Activated CD8-positive, alpha-beta memory T cell treated with anti-CD3 and anti-CD28 coated beads for 48 hours (primary cell): ENCODE data around the gene PRRC2B.
"Not testable (repeated sequence)": the region's sequence is repeated elsewhere in the genome, so short reads cannot be mapped to it uniquely, and the experiment has no call there.

Experiments
- DNase-seq, 3 experiments: peaks; one replicate each; pipeline ENCODE4 v3.0.0-alpha.2; 2020; ENCODE audit warnings: low read depth in 2 of 3, low spot score in 2 of 3

PRRC2B gene

DNA sequence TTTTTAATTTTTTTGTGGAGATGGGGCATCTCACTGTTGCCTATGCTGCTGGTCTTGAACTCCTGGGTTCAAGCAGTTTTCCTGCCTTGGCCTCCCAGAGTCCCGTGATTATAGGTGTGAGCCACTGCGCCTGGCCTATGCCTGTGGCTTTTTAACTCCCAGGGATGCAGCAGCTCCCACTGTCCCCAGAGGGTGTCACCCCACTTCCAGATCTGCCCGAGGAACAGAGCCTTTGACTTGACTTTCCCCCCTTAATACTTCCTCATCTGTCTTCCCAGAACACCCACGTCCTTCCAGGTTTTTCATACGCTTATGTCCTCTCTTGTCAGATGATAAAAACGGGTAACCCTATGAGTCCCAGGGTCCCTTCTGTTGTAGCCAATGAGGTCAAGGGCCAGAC is 7.6 kb upstream of the PRRC2B start:
- no peak for DNase-seq

DNA sequence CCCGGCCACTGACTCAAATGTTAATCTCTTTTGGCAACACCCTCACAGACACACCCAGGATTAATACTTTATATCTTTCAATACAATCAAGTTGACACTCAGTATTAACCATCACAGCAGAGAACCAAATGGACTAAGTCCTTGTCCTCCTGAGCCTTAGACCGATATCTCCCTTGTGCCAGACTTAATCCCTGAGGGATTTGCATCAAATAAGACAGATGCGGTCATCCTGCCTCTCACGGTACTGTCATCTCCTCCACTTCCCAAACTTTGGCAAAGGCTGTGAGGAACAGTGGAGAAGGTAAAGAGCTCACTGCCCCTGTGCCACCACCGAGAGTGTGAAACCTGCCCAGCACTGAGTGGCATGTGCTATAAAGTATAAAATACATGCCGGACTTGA is 6.5 kb upstream of the PRRC2B start:
- DNase-seq: no peak

DNA sequence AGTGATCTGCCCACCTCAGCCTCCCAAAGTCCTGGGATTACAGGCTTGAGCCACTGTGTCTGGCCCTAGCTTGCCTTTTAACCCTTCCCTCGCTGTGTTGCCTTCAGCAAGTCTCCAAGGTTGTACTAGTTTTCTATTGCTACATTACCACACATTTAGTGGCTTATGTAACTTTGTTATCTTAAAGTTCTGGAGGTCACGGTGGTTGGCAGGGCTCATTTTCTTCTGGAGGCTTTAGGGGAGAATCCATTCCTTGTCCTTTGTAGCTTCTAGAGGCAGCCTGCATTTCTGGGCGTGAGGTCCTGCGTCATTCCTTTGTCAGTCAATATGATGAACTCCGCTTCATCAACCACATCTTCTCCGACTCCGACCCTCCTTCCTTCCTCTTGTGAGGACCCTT is 2.9 kb upstream of the PRRC2B start:
- DNase-seq: no peak

DNA sequence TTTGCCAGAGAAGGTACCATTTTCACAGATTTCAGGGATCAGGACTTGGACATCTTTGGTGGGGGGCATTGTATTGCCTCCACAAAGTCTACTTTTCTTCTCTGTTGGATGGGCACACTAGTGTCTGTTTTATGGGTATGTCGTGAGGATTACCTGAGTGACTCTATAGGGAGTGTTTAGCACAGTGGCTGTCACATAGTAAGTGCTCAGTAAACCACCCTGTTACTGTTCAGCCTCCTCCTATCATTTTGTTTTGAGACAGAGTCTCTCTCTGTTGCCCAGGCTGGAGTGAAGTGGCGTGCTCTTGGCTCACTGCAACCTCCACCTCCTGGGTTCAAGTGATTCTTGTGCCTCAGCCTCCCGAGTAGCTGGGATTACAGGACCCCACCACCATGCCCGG is 2.4 kb upstream of the PRRC2B start:
- DNase-seq: no peak

DNA sequence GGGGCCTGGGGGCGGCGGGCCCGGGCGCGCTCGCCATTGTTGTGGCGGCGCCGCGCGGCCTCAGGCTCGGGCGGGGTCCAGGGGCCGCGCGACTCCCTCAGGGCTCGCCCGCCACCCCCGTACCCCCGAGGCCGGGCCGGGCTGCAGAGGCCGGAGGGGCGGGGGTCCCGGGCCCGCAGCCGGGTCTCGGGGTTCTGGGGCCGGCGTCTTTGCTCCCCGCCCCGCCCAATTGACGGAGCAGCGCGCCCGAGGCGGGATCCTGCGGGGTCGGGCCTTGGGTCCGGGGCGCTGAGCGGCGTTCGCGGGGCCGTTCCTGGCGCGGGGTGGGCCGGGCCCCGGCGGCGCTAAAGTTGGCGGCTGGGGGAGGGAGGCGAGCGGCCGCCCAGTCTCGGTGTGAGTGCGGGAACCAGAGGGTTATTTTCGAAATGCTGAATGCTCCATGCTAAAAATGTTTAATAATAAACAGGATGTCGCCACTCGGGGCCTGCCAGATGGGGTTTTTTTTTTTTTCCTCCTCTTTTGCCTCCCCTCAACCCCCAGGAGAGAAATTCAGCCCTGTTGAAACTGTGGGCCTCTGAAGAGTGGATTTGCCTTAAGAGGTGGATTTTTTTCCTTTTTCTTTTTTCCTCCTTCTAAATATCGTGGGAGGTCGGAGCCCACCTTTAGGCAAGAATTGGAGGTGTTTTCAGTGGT is 724 bp downstream of the PRRC2B start:
- DNase-seq: no peak

DNA sequence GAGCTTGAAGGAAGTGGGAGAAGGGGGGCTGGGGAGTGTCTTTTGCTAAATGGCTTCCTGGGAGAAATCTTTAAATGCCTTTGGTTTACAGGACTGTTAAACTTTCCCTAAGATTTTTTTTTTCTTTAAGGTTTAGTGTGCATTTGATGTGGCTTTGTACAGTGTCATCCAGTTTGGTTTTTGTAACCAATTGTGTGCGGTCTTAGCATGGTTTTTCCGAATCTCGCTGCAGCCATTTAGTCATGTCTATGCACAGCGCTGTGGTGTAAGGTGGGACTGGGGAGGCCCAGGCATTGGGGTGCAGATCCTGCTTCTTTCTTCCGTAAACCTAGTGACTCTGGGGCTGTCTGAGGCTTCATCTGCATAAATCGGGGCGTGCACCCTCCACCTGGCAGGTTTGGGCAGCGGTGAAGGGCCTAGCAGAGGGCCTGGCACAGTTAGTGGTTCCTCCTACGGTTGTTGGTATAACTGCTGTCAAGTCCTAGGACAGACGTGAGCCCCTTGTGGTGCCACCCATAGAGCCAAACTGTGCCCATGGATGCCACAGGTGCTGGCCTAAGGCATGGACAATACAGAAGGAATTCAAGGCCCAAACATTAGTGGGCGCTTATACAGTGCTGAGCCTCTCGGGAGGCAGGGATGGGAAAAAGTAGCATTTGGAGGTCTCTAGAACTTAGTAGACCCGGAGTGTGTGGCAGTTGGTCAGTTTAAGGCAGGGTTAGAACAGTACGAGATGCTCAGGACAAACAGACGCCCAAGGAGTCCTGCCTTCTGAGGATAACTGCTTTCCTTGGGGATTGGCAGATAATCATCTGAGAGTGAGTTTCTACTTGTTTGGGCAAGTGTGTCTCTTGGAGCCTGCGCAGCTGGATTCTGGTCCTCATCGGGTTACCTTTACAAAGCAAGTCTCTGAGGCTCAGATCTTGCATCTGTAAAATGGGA is 1.5 kb downstream of the PRRC2B start:
- no peak for DNase-seq

DNA sequence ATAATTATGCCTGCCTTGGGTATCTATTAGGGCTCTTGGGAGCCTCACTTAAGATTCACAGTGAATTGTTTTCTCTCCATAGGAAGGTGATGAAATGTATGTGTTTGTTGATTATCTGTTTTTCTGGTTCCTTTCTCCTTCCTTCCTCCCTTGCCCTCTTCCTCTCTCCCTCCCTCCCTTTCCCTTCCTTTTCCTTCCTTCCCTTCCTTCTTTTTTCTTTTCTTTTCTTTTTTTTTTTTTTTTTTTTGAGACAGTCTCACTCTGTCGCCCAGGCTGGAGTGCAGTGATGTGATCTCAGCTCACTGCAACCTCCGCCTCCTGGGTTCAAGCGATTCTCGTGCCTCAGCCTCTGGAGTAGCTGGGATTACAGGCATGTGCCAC is 2.2 kb downstream of the PRRC2B start:
- not testable (repeated sequence) for DNase-seq

DNA sequence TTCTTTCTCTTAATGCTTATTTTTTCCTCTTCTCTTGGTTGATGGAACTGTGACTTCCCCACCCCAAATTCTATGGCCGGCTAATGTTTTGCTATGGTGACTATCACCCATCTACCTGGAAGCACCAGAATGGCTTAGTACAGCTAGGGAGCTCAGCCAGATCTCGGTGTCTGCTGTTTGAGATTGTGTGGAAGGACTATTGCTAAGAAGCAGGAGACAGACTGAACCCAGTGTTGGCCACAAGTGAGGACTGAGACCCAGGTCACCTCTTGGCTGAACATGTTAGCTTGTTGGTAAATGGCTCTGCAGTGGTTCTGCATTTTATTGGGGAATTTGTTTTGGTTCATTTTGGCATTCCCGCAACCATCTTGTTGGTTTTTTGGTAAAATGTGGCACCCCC is 2.7 kb downstream of the PRRC2B start:
- no peak for DNase-seq

DNA sequence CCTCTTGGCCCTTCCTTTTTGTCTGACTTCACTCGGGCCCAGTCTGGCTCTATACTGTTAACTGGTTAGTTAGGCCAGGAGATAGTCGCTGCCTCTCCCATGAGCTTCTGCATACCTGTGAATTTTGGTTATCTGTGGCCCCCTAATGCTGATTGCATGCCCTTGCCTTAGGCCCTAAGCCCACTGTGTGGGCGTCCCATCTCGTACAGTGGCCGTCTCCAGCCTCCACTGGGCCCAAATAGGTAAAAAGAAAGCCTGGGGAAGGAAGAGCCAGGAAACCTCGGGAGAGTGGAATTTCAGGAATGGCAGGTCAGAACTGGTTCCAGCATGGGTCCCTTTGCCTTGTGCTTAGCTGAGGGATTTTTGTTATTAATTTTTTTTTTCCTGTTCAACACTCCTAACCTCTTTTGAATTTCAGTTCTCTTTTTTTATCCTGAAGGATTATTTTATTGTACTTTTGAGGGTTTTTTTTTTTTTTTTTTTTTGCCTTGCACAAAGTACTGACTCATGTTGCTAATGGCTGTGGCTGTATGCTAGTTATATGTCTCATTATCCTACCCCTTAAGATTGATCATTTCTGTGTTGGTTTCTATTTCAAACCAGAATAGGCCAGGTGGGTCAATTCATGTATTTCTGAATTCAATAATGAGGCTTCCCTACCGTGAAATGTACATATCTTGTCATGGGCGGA is 3.4 kb downstream of the PRRC2B start:
- DNase-seq: no peak

DNA sequence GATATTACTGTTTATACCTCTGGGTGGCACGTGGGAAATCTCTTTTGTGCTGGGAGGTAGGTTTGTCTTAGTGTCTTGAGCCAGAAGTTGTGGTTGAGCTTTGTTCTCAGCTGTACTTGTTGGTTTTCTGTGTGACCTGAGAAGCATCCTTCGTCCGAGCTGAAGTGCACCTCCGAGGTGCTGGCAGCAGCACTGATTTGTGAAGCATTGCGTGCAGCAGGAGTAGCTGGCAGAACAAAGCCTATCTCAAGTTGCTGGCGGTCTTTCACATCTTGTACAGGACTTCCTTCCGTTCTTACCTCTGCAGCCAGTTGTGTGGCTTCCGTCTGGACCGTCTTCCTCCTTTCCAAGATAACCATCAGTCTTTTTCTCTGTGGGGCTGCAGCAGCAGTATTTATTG is 4.3 kb downstream of the PRRC2B start:
- DNase-seq: no peak

DNA sequence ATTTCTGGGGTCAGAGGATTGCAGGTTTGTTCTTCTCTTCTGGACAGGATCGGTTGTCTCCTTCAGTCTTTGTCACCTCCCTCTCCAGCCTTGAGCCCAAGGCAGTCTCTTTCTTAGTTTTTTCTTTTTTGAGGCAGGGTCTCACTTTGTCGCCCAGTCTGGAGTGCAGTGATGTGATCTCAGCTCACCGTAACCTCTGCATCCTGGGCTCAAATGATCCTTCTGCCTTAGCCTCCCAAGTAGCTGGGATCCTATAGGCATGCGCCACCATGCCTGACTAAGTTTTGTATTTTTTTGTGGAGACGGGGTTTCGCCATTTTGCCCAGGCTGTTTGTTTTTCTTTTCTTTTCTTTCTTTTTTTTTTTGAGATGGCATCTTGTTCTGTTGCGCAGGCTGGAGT is 6.1 kb downstream of the PRRC2B start:
- DNase-seq: no peak

DNA sequence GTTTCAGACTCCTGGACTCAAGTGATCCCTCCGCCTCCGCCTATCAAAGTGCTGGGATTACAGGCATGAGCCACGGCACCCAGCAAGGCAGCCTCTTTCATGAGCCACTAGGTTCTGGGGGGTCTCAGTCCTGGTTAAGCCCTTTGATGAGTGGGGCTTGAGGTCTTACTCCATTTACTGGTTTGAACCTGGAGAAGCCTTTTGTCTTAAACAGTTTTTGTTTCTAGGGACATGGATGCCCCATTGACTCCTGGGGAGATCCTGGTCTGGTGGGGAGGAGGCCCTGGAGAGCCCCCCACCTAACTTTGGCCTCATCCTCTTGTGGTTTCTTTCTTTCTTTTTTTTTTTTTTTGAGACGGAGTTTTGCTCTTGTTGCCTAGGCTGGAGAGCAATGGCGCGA is 6.7 kb downstream of the PRRC2B start:
- no peak for DNase-seq

DNA sequence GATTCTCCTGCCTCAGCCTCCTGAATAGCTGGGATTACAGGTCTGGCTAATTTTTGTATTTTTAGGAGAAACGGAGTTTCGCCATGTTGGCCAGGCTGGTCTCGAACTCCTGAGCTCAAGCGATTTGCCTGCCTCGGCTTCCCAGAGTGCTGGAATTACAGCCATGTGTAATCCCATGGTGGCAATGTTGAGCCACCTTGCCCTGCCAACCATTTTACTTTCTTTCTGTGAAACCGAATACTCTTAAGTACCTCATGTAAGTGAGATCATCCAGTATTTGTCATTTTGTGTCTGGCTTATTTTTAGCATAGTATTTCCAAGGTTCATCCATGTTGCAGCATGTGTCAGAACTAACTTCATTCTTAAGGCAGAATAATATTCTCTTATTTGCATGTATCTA is 8.2 kb downstream of the PRRC2B start:
- no peak for DNase-seq

DNA sequence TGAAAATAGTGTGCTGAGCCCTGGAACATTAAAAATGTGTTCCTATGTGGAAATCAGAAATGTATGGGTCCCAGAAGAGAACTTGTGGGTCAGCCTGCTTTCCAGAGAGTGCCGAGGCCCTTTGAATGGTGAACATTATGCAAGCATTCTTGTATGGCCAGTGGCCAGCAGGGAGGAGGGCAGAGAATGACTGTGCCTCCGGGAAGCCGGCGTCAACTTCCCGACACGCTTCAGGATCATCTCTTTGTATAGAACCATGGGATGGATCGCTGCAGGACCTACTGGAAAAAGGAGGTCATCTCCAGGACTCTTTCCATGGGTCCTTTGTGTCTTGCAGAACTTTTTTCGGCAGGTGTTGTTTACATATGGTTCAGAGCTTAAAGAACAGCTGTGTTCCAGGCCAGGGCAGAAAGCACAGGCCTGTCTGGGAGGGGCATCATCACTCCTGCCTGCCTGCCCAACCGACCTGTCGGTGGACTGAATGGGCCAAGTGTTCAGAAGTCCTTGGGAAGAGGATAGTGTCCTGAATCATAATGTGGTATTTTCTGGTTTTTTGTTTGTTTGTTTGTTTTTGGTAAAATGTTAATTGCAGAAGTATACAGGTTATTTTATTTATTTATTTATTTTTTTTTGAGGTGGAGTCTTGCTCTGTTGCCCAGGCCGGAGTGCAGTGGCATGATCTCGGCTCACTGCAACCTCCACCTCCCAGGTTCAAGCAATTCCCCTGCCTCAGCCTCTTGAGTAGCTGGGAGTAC is 9.0 kb downstream of the PRRC2B start:
- no peak for DNase-seq

DNA sequence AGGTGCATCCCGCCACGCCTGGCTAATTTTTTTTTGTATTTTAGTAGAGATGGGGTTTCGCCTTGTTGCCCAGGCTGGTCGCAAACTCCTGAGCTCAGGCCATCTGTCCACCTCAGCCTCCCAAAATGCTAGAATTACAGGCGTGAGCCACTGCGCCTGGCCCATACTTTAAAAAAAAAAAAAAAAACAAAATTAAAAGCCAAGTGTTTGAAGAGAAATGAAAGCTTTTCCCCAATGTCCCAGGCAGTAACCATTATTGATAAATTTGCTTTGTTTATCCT is 9.5 kb downstream of the PRRC2B start:
- no peak for DNase-seq

DNA sequence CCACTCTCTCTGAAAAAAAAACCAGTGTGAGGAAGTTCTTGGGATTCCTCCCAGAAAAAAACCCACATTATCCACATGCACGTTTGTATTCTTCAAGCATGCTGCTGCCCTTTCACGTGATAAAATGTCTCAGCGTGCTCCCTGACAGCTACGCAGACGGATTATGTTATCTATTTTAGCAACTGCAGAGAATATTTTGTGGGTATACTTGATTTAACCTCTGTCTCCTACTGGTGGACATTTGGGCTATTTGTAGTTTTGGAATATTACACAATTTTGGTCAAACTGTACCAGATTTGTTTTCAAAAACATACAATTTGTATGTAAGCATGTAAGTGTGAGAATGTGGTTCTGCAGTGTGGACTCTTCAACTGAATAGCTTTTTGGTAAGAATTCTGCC is 10.7 kb downstream of the PRRC2B start:
- no peak for DNase-seq

DNA sequence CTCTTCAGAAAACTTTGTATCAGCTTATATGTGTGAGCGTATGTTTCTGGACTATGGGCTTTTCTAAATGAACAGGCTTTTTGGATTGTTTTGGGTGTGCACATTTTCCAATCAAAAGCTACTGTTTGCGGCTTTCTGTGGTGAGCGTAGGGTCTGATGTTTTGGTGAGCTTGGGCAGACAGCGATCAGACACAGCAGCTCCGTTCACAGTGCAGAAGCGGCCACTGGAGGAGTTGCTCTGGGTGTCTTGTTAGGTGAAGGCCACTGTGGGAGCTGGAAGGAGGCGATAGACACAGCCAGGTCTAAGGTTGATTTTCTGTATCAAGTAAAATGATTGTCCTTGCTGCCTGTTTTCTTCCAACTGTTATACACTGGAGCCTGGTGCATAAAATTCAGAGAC is 11.1 kb downstream of the PRRC2B start:
- DNase-seq: no peak

DNA sequence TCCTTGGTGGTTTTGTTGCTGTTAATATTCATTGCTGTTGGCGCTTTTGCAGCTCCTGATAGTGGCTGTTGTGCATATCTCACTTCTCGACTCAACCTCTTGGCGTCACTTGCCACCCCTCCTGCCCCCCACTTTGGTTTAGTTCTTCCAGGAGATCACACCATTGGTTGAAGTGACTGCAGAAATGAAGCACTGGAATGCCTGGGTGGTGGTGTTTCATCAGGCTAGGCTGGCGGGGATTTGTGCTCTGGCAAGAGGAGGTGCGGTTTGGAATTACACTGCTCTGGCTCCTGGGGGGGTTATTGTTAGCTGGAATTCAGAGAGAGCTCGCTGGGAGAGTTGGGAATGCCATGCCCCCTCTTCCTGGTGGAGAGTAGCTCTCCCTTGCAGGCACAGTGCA is 11.5 kb downstream of the PRRC2B start:
- no peak for DNase-seq

DNA sequence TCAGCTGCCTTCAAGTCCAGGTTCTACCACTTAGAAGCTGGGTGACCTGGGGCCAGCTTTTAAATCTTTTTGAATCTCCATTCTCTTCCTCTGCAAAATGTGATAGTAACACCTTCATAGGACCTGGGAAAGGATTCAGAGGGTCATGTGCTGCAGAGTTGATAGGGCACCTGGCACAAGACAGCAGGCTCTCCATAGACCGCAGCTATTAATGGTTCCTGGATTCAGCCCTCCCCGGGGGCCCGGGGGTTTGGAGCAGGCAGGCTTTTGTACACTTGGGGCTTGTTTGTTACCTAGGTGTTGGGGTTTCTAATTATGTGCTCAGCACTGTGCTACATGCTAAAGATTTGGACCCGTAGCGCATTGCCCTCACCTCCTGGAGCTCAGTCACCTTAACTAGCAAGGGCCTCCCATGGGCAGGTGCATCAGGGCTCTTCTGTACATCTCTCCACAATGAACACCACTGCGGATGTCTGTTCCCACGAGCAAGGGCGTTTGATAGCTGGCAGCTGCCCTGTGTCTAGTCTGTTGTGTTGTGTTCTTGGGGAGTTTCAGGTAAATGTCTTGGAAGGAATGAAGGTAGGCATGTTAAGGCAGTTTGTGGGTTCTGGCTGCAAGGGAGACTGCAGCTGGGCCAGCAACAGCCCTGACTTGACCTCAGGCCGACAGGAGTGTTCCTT is 12.1 kb downstream of the PRRC2B start:
- DNase-seq: no peak

DNA sequence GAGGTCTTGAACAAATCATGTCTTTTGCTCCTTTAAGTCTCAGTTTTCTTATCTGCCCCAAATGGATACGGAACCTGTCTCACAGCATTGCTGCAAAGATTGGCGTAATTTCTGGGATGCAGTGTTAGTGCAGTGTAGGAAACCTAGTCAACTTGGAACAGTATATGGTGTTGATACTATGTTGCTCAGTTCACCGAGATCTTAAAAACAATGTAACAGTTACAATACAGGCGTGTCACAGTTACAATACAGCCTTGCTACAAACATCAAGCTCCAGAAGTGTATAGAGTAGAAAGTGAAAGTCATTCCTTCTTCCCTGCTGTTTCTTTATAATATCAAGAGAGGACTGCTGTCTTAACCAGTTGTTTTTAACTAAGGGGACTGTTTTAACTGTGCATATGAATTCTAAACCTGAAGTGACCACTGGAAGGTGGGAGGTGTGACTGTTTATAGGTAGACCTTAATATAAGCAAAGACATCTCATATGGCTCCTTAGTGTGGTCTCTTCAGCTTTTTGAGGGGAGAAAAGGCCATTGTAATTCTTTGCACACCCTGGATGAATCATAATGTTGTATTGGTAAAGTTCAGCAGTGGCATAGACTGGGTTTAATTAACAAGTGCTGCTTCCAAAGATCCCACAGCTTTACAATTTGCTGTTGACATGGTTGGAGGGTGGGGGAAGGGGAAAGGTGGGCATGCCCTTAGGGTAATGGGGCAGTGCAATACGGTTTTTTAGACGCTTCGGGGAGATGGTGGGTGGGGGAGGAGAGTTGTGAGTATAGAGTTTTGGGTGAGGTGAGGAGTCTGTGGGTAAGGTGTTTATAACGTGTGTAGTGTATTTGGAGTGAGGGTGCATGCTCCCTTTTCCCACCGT is 12.9 kb downstream of the PRRC2B start:
- no peak for DNase-seq
